Body of pancreas (tissue), 4 donors: Measurements from ENCODE around the gene TBCE.

Experiments
- CTCF ChIP-seq, 7 experiments: fragments of 450-650 bp in 4 of 7; fragments of 200-600 bp in 3 of 7; sonication (generic) in 3 of 7; IDR thresholded peaks; one replicate each; pipeline ENCODE4 v1.5.1; 2016 to 2019; ENCODE audit warnings: antibody characterized with exemption in 7 of 7
- POLR2A ChIP-seq, 3 donors: fragments of 450-650 bp; IDR thresholded peaks; one replicate each; pipeline ENCODE4 v1.6.1; 2016; ENCODE audit warnings: antibody characterized with exemption in 3 of 3, mild to moderate bottlenecking in 2 of 3

DNA sequence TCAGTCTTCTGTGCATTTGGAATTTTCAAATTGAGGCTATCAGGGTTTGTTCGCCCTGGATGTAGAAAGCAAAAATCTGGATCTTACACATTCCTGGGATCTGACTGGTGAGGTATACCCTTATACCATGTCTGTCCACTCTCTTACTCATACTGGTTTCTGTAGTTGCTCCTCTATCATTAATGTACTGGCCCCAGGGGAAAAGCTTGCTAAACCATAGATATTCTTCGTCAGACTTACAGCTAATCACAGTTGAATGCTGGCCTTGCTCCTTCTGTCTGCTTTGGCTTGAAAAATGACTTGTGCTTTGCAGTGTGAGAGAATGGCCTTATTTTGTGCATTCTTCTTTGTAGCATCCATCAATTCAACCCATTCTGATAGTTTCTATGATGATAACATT lies 30.5 kb downstream of the TBCE start:
- TF ChIP-seq CTCF (IDR thresholded peaks at IDR 0.05) (no peak), POLR2A (IDR thresholded peaks at IDR 0.05) (no peak)
